Neural progenitor cell (in vitro differentiated cells): ENCODE results near the gene ABTB2. TPM values are rescaled to one million over a fixed set of nuclear protein-coding genes. Genes with fewer than 3 reads are reported as not detected.

ENCODE experiments used
- DNase-seq: peaks from one replicate; pipeline ENCODE4 v3.0.0-alpha.2; 2016; ENCODE audit warnings: low spot score
- H2AFZ ChIP-seq: fragments of 200-600 bp; sonication (generic); replicated peaks from 2 replicates; pipeline ENCODE4 v1.6.1; 2016; ENCODE audit warnings: antibody characterized with exemption
- H3F3A ChIP-seq: fragments of 200-600 bp; sonication (generic); 2 replicates; pipeline ENCODE4 v1.6.1; 2016; ENCODE audit warnings: antibody characterized with exemption, low read depth
- H3K27ac ChIP-seq: fragments of 200-600 bp; sonication (generic); 2 replicates; pipeline ENCODE4 v1.5.1; 2016; ENCODE audit warnings: mild to moderate bottlenecking
- H3K27me3 ChIP-seq: fragments of 200-600 bp; sonication (generic); 2 replicates; pipeline ENCODE4 v1.6.1; 2016; ENCODE audit warnings: mild to moderate bottlenecking, moderate library complexity
- H3K36me3 ChIP-seq: fragments of 200-600 bp; sonication (generic); 2 replicates; pipeline ENCODE4 v1.5.1; 2016
- H3K4me1 ChIP-seq: fragments of 200-600 bp; sonication (generic); 2 replicates; pipeline ENCODE4 v1.6.1; 2016; ENCODE audit warnings: mixed run types
- H3K4me2 ChIP-seq: fragments of 200-600 bp; sonication (generic); 2 replicates; pipeline ENCODE4 v1.6.1; 2016
- H3K4me3 ChIP-seq: fragments of 200-600 bp; sonication (generic); 2 replicates; pipeline ENCODE4 v1.5.1; 2016
- H3K79me2 ChIP-seq: fragments of 200-600 bp; sonication (generic); 2 replicates; pipeline ENCODE4 v1.6.1; 2016; ENCODE audit warnings: low read depth
- H3K9ac ChIP-seq: fragments of 200-600 bp; sonication (generic); 2 replicates; pipeline ENCODE4 v1.6.1; 2016
- H3K9me3 ChIP-seq: fragments of 200-600 bp; sonication (generic); 2 replicates; pipeline ENCODE4 v1.5.1; 2016; ENCODE audit warnings: low read depth
- H4K20me1 ChIP-seq: fragments of 200-600 bp; sonication (generic); 2 replicates; pipeline ENCODE4 v1.6.1; 2016; ENCODE audit warnings: low read depth
- H3K27ac Mint-ChIP-seq: 3 replicates; pipeline ENCODE4 v1.8.0; 2021; ENCODE audit warnings: mixed read lengths
- H3K27me3 Mint-ChIP-seq: 2 replicates; pipeline ENCODE4 v1.8.0; 2022; ENCODE audit warnings: low read depth, mild to moderate bottlenecking, inconsistent platforms, moderate library complexity, mixed read lengths; ENCODE audit not compliant: insufficient read depth
- H3K36me3 Mint-ChIP-seq: 3 replicates; pipeline ENCODE4 v1.8.0; 2021; ENCODE audit warnings: mixed read lengths
- H3K4me1 Mint-ChIP-seq: 3 replicates; pipeline ENCODE4 v1.8.0; 2021; ENCODE audit warnings: mixed read lengths
- H3K4me3 Mint-ChIP-seq: 3 replicates; pipeline ENCODE4 v1.8.0; 2021; ENCODE audit warnings: mild to moderate bottlenecking, moderate library complexity, mixed read lengths
- H3K9me3 Mint-ChIP-seq: 3 replicates; pipeline ENCODE4 v1.8.0; 2020; ENCODE audit warnings: mixed read lengths
- EZH2 ChIP-seq: fragments of 200-600 bp; sonication (generic); IDR thresholded peaks from 2 replicates; pipeline ENCODE4 v1.6.1; 2017; ENCODE audit warnings: antibody characterized with exemption, mild to moderate bottlenecking, moderate library complexity
- EZH2phosphoT487 ChIP-seq: fragments of 200-600 bp; sonication (generic); IDR thresholded peaks from 2 replicates; pipeline ENCODE4 v1.6.1; 2017; ENCODE audit warnings: antibody characterized with exemption
- total RNA-seq: library from RNA; depleted of rRNA; stranded (reverse); fragments of >200 nt; gene quantifications from 2 replicates; pipeline ENCODE4 v1.2.3, GENCODE V29; 2015; ENCODE audit warnings: low replicate concordance
- TF ChIP-seq, protein P1 (sequence below): fragments of 200-600 bp; sonication (generic); IDR thresholded peaks from 2 replicates; pipeline ENCODE4 v1.5.1; 2017; ENCODE audit warnings: antibody characterized with exemption, mild to moderate bottlenecking

The ABTB2 gene
- 0.37 and 0.84 TPM in 2 replicates for total RNA-seq

DNA sequence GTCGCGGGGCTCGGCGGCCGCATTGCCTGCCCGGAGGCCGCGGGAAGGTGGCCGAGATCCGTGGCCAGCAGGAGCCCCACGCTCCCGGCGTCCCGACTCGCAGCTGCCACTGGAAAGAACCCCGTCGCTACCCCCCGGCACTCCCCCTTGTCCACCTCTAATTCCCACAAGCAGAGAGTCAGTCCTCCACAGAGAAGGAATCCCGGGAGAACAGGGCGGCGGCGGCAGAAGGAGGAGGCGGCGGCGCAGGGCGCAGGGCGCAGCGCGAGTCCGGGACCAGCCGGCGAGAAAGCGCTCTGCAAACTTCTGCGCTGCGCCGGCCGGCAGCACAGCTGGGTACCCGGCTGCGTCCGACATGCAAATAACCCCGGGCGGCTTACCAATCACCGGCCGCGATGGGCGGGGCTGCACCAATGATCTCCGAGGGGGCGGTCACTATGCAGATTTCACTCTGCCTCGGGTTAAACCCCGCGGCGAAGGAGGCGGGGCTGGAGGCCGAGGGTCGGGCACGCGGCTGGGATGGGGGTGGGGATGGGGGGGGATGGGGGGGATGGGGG, at the start of gene ABTB2:
TSS of gene ABTB2 (minus strand) at position 310 of the 557 bp plus-strand sequence.
- H3K9me3 Mint-ChIP-seq: no peaks in the 10 kb centered on the region
- Histone ChIP-seq H3K4me1 (peaks cover 7% of the 10 kb centered on the region), H3K4me2 (peak within 1 kb of the TSS; percentile 86), H3K4me3 (peak within 1 kb of the TSS; percentile 61), H3K79me2 (no peaks in the 10 kb centered on the region), H3F3A (peaks cover 19% of the 10 kb centered on the region), H2AFZ (peak within 1 kb of the TSS; percentile 88), H3K9me3 (no peaks in the 10 kb centered on the region), H3K36me3 (no peaks in the 10 kb centered on the region), H4K20me1 (peaks cover 22% of the 10 kb centered on the region), H3K27ac (no peak within 1 kb of the TSS), H3K9ac (no peak within 1 kb of the TSS), H3K27me3 (peaks cover 78% of the 10 kb centered on the region)
- no peak within 1 kb of the TSS for H3K27ac Mint-ChIP-seq
- TF ChIP-seq, protein P1, sequence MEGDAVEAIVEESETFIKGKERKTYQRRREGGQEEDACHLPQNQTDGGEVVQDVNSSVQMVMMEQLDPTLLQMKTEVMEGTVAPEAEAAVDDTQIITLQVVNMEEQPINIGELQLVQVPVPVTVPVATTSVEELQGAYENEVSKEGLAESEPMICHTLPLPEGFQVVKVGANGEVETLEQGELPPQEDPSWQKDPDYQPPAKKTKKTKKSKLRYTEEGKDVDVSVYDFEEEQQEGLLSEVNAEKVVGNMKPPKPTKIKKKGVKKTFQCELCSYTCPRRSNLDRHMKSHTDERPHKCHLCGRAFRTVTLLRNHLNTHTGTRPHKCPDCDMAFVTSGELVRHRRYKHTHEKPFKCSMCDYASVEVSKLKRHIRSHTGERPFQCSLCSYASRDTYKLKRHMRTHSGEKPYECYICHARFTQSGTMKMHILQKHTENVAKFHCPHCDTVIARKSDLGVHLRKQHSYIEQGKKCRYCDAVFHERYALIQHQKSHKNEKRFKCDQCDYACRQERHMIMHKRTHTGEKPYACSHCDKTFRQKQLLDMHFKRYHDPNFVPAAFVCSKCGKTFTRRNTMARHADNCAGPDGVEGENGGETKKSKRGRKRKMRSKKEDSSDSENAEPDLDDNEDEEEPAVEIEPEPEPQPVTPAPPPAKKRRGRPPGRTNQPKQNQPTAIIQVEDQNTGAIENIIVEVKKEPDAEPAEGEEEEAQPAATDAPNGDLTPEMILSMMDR: no peak
- TF ChIP-seq EZH2 (no peak), EZH2phosphoT487 (no peak)
- no peaks in the 10 kb centered on the region for H3K36me3 Mint-ChIP-seq
- DNase-seq: peak; percentile 100
- H3K27me3 Mint-ChIP-seq: peaks cover 11% of the 10 kb centered on the region
- peak within 1 kb of the TSS; percentile 85 for H3K4me3 Mint-ChIP-seq
- peaks cover 25% of the 10 kb centered on the region for H3K4me1 Mint-ChIP-seq

GRCh38 chr11:34407121-34407813, 49.5 kb upstream of the ABTB2 start:
- Histone ChIP-seq H3K79me2 (no peaks in the 10 kb centered on the region), H3K9ac (no peak overlapping the region), H3K4me3 (no peak overlapping the region), H2AFZ (no peak overlapping the region), H3K27me3 (no peaks in the 10 kb centered on the region), H3K36me3 (no peaks in the 10 kb centered on the region), H3F3A (no peaks in the 10 kb centered on the region), H3K4me2 (no peak overlapping the region), H3K9me3 (no peaks in the 10 kb centered on the region), H3K27ac (no peak overlapping the region), H3K4me1 (no peaks in the 10 kb centered on the region), H4K20me1 (no peaks in the 10 kb centered on the region)
- H3K4me3 Mint-ChIP-seq: no peak overlapping the region
- H3K36me3 Mint-ChIP-seq: no peaks in the 10 kb centered on the region
- DNase-seq: no peak
- peaks cover 4% of the 10 kb centered on the region for H3K27me3 Mint-ChIP-seq
- TF ChIP-seq, protein P1: no peak
- TF ChIP-seq EZH2phosphoT487 (no peak), EZH2 (no peak)
- H3K9me3 Mint-ChIP-seq: peaks cover 5% of the 10 kb centered on the region
- no peak overlapping the region for H3K27ac Mint-ChIP-seq
- no peaks in the 10 kb centered on the region for H3K4me1 Mint-ChIP-seq

GRCh38 chr11:34406413-34406812, 48.6 kb upstream of the ABTB2 start:
- Mint-ChIP-seq H3K36me3 (no peaks in the 10 kb centered on the region), H3K4me3 (no peak overlapping the region), H3K4me1 (no peaks in the 10 kb centered on the region), H3K27ac (no peak overlapping the region), H3K9me3 (peaks cover 4% of the 10 kb centered on the region), H3K27me3 (peaks cover 4% of the 10 kb centered on the region)
- Histone ChIP-seq H3K4me3 (no peak overlapping the region), H3K4me1 (no peaks in the 10 kb centered on the region), H3F3A (no peaks in the 10 kb centered on the region), H3K36me3 (no peaks in the 10 kb centered on the region), H3K4me2 (no peak overlapping the region), H3K9ac (no peak overlapping the region), H3K27ac (no peak overlapping the region), H3K27me3 (no peaks in the 10 kb centered on the region), H4K20me1 (no peaks in the 10 kb centered on the region), H3K79me2 (no peaks in the 10 kb centered on the region), H2AFZ (no peak overlapping the region), H3K9me3 (no peaks in the 10 kb centered on the region)
- TF ChIP-seq EZH2: no peak
- TF ChIP-seq, protein P1: no peak
- TF ChIP-seq EZH2phosphoT487: no peak
- no peak for DNase-seq
